ENCODE data around the gene NAV2. TPM values are rescaled to one million over a fixed set of nuclear protein-coding genes. Genes with fewer than 3 reads are reported as not detected.

Gene NAV2
- total RNA-seq, 1 experiment from 2014 or later, result 139 TPM

- DNase-seq (ENCODE audit: unreplicated experiment), result no peak
- Mint-ChIP-seq H3K9me3 (ENCODE audit: unreplicated experiment) (no peaks in the 10 kb centered on the region), H3K27ac (ENCODE audit: low read depth, unreplicated experiment) (no peak overlapping the region), H3K4me1 (ENCODE audit: insufficient read depth, unreplicated experiment) (peaks cover 14% of the 10 kb centered on the region), H3K36me3 (ENCODE audit: insufficient read depth, unreplicated experiment) (peaks cover 13% of the 10 kb centered on the region), H3K27me3 (ENCODE audit: insufficient read depth, unreplicated experiment) (no peaks in the 10 kb centered on the region), H3K4me3 (ENCODE audit: unreplicated experiment) (no peak overlapping the region)
- CTCF ChIA-PET, result interaction anchor here (0.7 to 1.6 kb wide), 2 partner anchors 127 to 307 kb away, joined by 5 to 6 read pairs; no protein-coding TSS in a partner anchor
- no TSS peak for BruUV-seq (replicated peaks)
- POLR2A ChIA-PET, result interaction anchor here (0.6 to 1.6 kb wide), 5 partner anchors 27 to 494 kb away, joined by 3 to 4 read pairs (median 3); partner anchors contain the start of gene HTATIP2
- TF ChIP-seq, protein P1, sequence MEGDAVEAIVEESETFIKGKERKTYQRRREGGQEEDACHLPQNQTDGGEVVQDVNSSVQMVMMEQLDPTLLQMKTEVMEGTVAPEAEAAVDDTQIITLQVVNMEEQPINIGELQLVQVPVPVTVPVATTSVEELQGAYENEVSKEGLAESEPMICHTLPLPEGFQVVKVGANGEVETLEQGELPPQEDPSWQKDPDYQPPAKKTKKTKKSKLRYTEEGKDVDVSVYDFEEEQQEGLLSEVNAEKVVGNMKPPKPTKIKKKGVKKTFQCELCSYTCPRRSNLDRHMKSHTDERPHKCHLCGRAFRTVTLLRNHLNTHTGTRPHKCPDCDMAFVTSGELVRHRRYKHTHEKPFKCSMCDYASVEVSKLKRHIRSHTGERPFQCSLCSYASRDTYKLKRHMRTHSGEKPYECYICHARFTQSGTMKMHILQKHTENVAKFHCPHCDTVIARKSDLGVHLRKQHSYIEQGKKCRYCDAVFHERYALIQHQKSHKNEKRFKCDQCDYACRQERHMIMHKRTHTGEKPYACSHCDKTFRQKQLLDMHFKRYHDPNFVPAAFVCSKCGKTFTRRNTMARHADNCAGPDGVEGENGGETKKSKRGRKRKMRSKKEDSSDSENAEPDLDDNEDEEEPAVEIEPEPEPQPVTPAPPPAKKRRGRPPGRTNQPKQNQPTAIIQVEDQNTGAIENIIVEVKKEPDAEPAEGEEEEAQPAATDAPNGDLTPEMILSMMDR (IDR thresholded peaks at IDR 0.05; ENCODE audit: unreplicated experiment), result no peak
- intact Hi-C loops (cut with micrococcal nuclease), result no loop called here
Observed at GRCh38 chr11:19869466-19869865, 156.8 kb downstream of the NAV2 start.

DNA sequence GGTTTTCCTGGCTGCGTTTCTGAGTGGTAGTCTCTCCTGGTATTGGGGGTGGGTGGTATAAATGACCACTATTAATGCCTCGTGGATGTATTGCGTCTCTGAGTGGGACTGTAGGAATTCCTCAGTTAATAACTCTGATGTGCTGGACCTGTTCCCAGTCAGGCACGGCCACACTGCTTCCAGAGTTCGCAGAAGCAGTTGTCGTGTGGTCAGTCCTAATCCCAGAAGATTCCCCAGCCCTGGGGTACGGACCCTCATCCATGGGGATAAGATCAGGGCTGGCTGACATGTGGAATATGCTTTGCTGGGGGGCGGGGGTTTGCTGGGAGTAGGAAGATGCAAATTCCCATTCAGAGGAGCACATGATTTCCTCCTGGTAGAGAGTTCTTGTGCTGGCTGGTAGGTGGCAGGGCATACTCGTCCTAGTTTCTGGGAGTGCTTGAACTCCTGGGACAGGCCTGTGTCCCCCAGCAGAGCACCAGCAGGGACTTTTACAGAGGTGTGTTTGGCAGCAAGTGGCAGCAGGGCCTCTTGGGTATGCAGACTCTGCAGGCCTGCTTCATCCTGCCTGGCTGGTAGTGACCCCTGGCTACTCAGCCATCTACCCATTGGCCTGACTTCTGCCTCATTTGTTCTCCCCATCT lies 157.4 kb downstream of the NAV2 start:
- TF ChIP-seq, protein P1 (IDR thresholded peaks at IDR 0.05; ENCODE audit: unreplicated experiment), result no peak

GRCh38 chr11:19871531-19871930 lies 158.9 kb downstream of the NAV2 start:
- POLR2A ChIA-PET, result no interaction called here
- no peak for DNase-seq (ENCODE audit: unreplicated experiment)
- TF ChIP-seq, protein P1 (IDR thresholded peaks at IDR 0.05; ENCODE audit: unreplicated experiment), result no peak
- intact Hi-C loops (cut with micrococcal nuclease), result no loop called here
- Mint-ChIP-seq H3K27ac (ENCODE audit: low read depth, unreplicated experiment) (no peak overlapping the region), H3K36me3 (ENCODE audit: insufficient read depth, unreplicated experiment) (peaks cover 13% of the 10 kb centered on the region), H3K9me3 (ENCODE audit: unreplicated experiment) (no peaks in the 10 kb centered on the region), H3K27me3 (ENCODE audit: insufficient read depth, unreplicated experiment) (no peaks in the 10 kb centered on the region), H3K4me1 (ENCODE audit: insufficient read depth, unreplicated experiment) (peaks cover 14% of the 10 kb centered on the region), H3K4me3 (ENCODE audit: unreplicated experiment) (no peak overlapping the region)
- CTCF ChIA-PET, result no interaction called here
- no TSS peak for BruUV-seq (replicated peaks)

More for the DNA sequence above, 157.4 kb downstream of the NAV2 start:
- BruUV-seq (replicated peaks), result no TSS peak
- Mint-ChIP-seq H3K4me1 (ENCODE audit: insufficient read depth, unreplicated experiment) (peaks cover 14% of the 10 kb centered on the region), H3K4me3 (ENCODE audit: unreplicated experiment) (no peak overlapping the region), H3K9me3 (ENCODE audit: unreplicated experiment) (no peaks in the 10 kb centered on the region), H3K36me3 (ENCODE audit: insufficient read depth, unreplicated experiment) (peaks cover 13% of the 10 kb centered on the region), H3K27ac (ENCODE audit: low read depth, unreplicated experiment) (no peak overlapping the region), H3K27me3 (ENCODE audit: insufficient read depth, unreplicated experiment) (no peaks in the 10 kb centered on the region)
- CTCF ChIA-PET, result no interaction called here
- POLR2A ChIA-PET, result interaction anchor here (0.6 kb wide), 1 partner anchor 184 kb away, joined by 3 read pairs; no protein-coding TSS in a partner anchor
- intact Hi-C loops (cut with micrococcal nuclease), result no loop called here
- no peak for DNase-seq (ENCODE audit: unreplicated experiment)

- Mint-ChIP-seq H3K4me3 (ENCODE audit: unreplicated experiment) (no peak overlapping the region), H3K9me3 (ENCODE audit: unreplicated experiment) (no peaks in the 10 kb centered on the region), H3K36me3 (ENCODE audit: insufficient read depth, unreplicated experiment) (peaks cover 13% of the 10 kb centered on the region), H3K4me1 (ENCODE audit: insufficient read depth, unreplicated experiment) (peaks cover 9% of the 10 kb centered on the region), H3K27ac (ENCODE audit: low read depth, unreplicated experiment) (no peak overlapping the region), H3K27me3 (ENCODE audit: insufficient read depth, unreplicated experiment) (no peaks in the 10 kb centered on the region)
- POLR2A ChIA-PET, result no interaction called here
- intact Hi-C loops (cut with micrococcal nuclease), result no loop called here
- no TSS peak for BruUV-seq (replicated peaks)
- CTCF ChIA-PET, result no interaction called here
- peak; percentile 38 for DNase-seq (ENCODE audit: unreplicated experiment)
- TF ChIP-seq, protein P1 (IDR thresholded peaks at IDR 0.05; ENCODE audit: unreplicated experiment), result no peak
Observed at GRCh38 chr11:19872512-19873145, 160.0 kb downstream of the NAV2 start.
